GM18526 (cell line): Measurements from ENCODE around the gene CTNNB1.

ENCODE experiments used
- POLR2A ChIP-seq: IDR thresholded peaks from 3 replicates; pipeline ENCODE4 v1.6.1; 2011; ENCODE audit not compliant: insufficient read length; ENCODE audit errors: extremely low read depth

CTNNB1 gene

DNA sequence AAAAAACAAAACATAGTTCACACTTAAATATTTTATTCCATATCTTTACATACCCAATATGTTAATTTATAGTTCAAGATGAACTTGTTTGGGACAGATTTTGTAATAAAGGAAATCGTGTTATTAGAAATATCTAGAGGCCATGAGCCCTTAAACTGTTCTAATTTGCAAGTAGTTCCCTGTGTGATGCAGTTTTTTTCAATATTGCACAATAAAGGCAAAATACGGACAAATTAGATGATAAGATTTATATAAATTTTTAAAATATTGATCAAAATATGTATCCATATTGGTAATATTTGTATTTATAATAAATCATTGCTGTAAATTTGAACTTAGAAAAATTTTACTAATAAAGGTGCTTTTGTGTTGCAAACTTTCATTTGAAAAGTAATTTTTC, 23.8 kb downstream of the CTNNB1 start:
- no peak for TF ChIP-seq POLR2A

DNA sequence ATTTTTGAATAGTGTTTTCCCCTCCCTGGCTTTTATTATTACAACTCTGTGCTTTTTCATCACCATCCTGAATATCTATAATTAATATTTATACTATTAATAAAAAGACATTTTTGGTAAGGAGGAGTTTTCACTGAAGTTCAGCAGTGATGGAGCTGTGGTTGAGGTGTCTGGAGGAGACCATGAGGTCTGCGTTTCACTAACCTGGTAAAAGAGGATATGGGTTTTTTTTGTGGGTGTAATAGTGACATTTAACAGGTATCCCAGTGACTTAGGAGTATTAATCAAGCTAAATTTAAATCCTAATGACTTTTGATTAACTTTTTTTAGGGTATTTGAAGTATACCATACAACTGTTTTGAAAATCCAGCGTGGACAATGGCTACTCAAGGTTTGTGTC, 24.4 kb downstream of the CTNNB1 start:
- TF ChIP-seq POLR2A = no peak

DNA sequence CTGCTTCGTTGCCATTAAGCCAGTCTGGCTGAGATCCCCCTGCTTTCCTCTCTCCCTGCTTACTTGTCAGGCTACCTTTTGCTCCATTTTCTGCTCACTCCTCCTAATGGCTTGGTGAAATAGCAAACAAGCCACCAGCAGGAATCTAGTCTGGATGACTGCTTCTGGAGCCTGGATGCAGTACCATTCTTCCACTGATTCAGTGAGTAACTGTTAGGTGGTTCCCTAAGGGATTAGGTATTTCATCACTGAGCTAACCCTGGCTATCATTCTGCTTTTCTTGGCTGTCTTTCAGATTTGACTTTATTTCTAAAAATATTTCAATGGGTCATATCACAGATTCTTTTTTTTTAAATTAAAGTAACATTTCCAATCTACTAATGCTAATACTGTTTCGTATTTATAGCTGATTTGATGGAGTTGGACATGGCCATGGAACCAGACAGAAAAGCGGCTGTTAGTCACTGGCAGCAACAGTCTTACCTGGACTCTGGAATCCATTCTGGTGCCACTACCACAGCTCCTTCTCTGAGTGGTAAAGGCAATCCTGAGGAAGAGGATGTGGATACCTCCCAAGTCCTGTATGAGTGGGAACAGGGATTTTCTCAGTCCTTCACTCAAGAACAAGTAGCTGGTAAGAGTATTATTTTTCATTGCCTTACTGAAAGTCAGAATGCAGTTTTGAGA, 25.0 kb downstream of the CTNNB1 start:
- no peak for TF ChIP-seq POLR2A

DNA sequence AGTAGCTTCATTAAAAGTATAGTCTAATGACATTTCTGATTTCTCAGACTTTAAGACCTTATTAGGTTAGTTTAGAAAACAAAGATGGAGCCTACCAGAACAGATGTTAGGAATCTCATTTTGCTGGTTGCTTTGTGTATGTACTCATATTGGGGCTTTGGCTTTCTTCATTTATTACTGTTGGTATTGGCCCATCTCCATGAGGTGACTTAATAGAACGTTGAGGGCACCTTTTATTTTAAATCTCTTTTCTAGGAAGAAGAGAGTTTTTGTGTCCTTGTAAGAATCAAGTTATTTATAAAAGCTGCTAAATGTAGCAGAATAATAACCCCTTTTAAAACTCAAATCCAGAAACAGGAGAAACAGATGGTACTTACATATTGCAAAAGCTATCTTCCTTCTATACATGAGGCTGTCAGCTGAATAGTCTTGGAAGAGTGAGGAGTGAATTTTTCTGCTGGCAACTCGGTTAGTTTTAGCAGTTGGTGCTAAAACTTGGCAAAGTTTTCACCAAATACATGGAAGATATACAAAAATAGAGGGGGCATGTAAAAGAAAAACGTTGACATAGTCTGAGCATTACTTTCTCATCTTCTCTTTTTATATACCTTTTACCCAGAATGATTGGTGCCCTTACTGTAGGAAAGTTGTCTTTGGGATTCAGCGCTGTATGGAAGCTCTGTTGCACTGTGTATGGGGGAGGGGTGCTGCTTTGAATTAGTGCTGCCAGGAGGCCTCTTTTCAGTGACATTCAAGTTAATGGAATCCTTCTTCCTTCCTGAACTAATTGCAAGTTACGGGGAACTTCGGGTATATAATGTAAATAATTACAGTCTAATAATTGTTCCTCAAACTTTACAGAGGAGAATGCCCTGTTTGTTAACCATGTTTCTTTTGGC, 35.8 kb downstream of the CTNNB1 start:
- TF ChIP-seq POLR2A = no peak

DNA sequence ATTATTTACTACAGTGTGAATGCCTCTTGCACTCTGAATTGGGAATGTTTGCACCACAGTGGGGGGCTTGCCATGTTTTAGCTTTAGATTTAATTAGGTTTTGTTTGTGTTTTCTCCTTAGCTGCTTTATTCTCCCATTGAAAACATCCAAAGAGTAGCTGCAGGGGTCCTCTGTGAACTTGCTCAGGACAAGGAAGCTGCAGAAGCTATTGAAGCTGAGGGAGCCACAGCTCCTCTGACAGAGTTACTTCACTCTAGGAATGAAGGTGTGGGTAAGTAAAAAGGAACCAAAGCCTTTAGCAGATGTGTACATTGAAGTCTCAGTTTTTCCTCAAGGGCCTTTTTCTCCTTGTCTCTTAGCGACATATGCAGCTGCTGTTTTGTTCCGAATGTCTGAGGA, 36.9 kb downstream of the CTNNB1 start:
- no peak for TF ChIP-seq POLR2A

DNA sequence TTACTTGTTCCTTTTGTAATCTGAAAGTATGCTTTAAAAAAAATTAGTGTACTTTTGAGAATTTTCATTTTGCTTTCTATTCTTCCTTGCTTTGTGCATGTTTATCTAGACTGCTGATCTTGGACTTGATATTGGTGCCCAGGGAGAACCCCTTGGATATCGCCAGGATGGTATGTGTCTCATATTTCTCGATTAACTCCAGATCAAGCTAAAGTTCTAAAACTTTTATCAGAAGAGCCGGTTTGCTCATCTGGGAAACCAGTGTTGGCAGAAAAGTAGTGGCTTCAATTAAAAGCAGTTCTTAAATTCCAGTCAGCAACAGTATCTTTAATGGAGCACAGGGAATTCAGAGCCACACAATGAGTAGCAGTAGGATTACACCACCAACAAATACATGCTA, 38.6 kb downstream of the CTNNB1 start:
- TF ChIP-seq POLR2A = no peak

DNA sequence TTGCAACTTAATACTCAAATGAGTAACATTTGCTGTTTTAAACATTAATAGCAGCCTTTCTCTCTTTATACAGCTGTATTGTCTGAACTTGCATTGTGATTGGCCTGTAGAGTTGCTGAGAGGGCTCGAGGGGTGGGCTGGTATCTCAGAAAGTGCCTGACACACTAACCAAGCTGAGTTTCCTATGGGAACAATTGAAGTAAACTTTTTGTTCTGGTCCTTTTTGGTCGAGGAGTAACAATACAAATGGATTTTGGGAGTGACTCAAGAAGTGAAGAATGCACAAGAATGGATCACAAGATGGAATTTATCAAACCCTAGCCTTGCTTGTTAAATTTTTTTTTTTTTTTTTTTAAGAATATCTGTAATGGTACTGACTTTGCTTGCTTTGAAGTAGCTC, 40.3 kb downstream of the CTNNB1 start:
- no peak for TF ChIP-seq POLR2A

DNA sequence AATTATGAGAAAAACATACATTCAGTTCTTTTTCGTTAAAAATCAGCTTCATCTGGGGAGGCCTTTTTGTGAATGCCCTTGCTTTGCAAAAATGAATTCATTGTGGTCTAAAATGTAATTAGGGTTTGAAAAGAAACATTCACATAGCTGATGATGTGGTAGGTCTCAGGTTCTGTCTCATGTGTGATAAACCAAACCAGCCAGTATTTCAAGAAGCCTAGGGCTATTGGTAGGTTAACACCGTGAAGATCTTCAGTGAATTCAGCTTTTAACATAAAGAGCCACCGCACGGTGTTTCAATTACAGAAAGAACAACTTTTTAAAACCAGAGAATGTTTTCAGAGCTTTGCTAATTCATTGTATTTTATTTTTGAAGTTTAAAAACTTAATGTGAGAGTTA, 41.9 kb downstream of the CTNNB1 start:
- no peak for TF ChIP-seq POLR2A

DNA sequence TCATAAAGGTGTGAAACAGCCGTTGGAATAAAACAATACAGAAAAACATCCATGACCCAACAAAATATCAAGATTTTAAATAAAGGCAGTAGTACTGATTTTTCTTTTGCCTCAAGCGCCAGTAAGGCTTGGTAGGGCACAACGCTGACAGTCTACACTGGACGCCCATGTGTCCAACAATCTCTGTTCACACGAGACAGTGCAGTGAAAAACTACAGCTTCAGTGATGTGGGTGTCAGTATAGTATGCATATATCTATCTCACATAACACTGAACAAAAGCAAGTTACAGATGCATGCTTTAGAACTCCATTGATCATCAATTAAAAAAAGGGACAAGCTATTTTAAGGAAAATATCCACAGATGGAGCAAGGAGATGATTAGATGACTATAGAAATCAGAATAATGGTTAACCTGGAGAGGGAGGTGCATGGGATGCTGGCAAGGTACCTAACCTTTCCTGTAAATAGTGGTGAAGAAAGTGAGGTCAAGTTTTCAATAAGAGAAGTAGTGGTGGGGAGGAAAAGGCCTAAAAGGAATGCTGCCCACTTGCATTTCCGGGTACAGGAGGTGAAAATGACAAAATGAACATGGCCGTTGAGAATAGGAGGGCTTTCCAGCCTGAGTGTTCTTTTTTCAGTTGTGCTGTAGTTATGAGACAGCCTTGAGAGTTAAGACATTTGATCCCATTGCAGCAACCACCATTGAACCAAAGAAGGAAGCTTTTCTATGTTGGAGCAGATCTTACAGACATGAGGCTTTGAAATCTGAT, 42.7 kb downstream of the CTNNB1 start:
- TF ChIP-seq POLR2A = no peak

DNA sequence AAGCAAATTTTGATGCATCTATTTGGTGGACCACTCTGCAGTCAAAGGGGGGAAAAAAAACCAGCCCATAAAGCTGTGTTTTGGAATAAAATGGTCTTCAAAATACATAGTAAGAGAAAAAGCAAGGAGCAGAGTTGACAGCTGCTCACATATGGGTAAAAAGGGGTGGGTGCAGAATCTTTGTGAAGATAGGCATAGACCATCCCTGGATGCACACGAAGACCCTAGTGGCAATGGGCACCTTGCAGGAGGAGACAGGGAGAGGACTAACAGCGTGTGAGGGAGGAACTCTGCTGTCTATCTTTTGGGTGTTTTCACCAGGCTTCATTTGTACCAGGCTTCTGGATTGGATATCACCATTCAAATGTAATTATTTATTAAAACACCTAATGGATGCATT, 43.9 kb downstream of the CTNNB1 start:
- no peak for TF ChIP-seq POLR2A

DNA sequence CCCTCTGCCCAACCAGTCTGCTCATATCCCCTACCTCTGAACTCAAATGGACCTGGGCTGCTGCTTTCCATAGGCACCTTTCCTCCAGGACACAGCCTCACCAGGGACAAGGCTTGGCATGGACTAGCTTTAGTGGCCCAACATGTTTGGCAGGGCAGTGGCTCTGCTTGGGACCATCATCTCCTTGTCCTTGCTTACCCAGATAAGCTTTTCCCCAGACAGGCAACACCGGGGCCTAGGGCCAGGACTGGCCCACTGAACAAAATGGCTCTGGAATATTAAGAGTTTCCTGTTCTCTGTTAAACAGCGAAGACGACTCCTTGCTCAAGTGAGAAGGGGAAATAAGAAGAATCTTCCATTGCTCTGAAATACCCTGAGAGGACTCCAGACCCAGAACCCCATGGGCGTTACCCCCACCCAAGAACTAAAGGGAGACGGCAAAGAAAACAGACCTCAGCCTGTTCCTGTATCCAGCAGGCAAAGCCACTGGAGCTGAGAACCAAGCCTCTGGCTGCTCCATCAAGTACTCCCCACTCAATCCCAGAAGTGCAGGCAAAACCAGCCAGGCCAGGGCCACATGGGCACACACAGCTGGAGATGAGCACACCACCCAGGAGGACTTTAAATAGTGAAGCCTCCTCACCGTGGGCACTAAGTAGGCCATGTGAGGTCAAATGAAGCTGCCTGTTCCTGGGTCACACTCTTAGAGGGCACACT, 45.5 kb downstream of the CTNNB1 start:
- TF ChIP-seq POLR2A = no peak

DNA sequence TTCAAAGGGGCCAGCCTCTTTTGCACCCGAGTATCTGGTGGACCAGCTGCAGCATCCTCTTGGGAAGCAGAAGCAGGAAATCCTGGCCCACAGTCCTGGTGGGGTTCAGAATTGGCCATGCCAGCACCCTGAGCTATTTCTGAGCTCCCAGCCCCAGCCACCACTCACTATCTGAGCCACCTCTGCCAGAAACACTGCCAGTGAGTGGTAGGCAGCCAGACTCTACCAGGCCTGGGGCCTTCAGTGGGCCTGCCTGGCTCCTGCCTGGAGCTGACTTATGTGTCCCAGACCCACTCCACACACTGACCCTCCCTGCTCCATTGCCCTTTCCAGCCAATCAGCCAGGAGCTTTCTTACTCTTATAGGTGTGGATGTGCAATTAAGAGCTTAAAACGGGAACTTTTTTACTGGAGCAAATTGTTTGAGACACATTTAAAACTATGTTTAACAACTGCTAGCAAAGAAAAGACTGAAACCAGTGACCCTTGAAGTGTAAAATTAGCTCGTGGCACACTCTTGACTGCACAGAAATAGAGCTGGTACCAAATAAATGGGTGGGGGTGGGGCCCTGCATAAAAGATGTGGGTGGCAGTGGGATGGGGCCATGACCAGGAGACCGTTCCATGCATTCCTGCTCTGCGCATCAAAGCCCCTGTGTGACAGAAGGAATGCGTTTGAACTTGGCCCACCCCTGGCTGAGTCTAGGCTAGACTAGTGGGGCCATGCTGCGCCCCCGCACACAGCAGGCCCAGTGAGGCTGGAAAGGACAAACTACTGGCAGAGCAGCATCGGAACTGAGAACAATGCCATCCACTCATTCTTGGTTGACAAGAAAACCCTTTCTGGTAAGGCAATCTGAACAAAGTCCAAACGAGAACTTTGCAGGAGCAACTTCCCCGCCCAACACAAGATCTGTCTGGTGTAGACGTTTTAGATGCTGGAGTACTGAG, 48.0 kb downstream of the CTNNB1 start:
- TF ChIP-seq POLR2A = no peak

DNA sequence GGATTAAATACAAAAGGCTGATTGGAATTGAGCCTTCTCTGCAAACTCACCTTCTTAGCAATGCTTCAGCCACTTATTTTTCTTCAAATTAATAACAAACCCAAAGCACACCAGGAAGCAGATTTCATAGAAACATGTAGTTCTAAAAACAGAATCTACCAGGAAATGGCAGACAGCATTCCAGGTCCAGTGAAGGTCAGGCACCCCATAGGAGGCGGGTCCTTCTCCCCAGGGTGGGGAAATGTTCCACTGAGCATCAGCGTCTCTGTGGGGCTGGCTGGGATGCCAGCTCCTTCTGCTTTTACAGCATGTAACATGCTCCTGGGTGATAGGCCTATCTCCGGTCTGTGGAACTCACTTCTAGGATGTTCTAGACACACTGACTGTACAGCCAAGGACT, 49.2 kb downstream of the CTNNB1 start:
- TF ChIP-seq POLR2A = no peak

DNA sequence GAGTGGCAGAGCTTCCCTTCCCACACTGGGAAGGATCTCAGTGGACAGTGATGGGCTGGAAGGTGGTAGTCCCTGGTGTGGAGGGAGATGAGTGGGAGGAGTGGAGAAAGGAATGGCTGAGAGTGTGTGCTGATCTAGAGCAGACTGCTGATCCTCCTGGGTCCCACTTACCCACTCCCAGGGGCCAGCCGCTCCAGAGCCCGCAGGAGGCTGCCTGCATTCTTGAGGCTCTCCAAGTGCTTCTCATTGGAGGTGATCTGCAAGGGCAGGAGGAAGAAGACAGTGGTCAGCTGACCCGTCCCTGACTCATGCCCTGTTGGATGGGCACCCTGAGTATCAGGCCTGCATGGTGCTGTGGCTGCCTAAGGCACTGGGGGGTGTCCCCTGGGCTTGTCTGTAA, 50.0 kb downstream of the CTNNB1 start:
- no peak for TF ChIP-seq POLR2A
